Right lobe of liver (tissue), 6 donors: ENCODE results near the gene DNAH17. TPM values are rescaled to one million over a fixed set of nuclear protein-coding genes. Genes with fewer than 3 reads are reported as not detected.
A peak's percentile ranks its signal among the peaks of the same experiment; 100 is the strongest.

Source experiments
- ATAC-seq, 4 donors: fragments of 200-7000 bp; cut with Tn5 transposase; one replicate each; pipeline ENCODE4 v1.9.1; 2020; ENCODE audit warnings: mild to moderate bottlenecking in 4 of 4, moderate library complexity in 4 of 4
- DNase-seq, 3 donors: peaks; one replicate each; pipeline ENCODE4 v3.0.0-alpha.2; 2020
- H3K27ac ChIP-seq, 3 donors: fragments of 200-600 bp; one replicate each; pipeline ENCODE4 v1.8.0; 2022
- H3K27me3 ChIP-seq, 2 donors: fragments of 200-600 bp; one replicate each; pipeline ENCODE4 v1.8.0; 2022
- H3K36me3 ChIP-seq, 4 donors: fragments of 200-600 bp; sonication (generic) in 1 of 4; one replicate each; pipeline versions ENCODE4 v1.5.1 to v1.8.0; 2017 to 2022; ENCODE audit warnings: control low read depth in 1 of 4
- H3K4me1 ChIP-seq, 4 donors: fragments of 200-600 bp; sonication (generic) in 1 of 4; one replicate each; pipeline versions ENCODE4 v1.5.1 to v1.8.0; 2017 to 2022; ENCODE audit warnings: control low read depth in 1 of 4
- H3K4me3 ChIP-seq, 3 donors: fragments of 200-600 bp; one replicate each; pipeline ENCODE4 v1.8.0; 2022
- H3K9me3 ChIP-seq, 4 donors: fragments of 200-600 bp; sonication (generic) in 1 of 4; one replicate each; pipeline versions ENCODE4 v1.5.1 to v1.8.0; 2017 to 2022; ENCODE audit warnings: control low read depth in 1 of 4
- POLR2A ChIP-seq: fragments of 450-650 bp; IDR thresholded peaks from one replicate; pipeline ENCODE4 v1.6.1; 2017; ENCODE audit warnings: antibody characterized with exemption, mild to moderate bottlenecking
- WGBS: methylation state at CpG from one replicate; pipeline ENCODE4 v1.1.6; 2018; ENCODE audit warnings: low coverage, low lambda C conversion rate; ENCODE audit not compliant: insufficient coverage; ENCODE audit errors: missing lambda C conversion rate; 5-methylcytosine and 5-hydroxymethylcytosine counted together
- intact Hi-C, 2 donors: fragments of 100-400 bp; cut with DNase I; formaldehyde crosslinking; loops; one replicate each; pipeline versions ENCODE4 v1.11.2 to v1.14.1; 2022
- total RNA-seq, 6 experiments: library from RNA; depleted of rRNA in 2 of 6; stranded (reverse); fragments of >200 nt in 2 of 6; fragmentation: NEBNext Ultra II Directional in 3 of 6; extraction: Animal tissue kit (Norgen Biotek cat#: 25700) in 3 of 6; gene quantifications; one replicate each; pipeline versions ENCODE4 v1.1.0 to v1.2.4, GENCODE V29; 2016 to 2023
- TF ChIP-seq, protein P1 (sequence below), 4 donors: fragments of 200-600 bp in 3 of 4; fragments of 450-650 bp in 1 of 4; IDR thresholded peaks; one replicate each; pipeline versions ENCODE4 v1.5.1 to v1.8.0; 2016 to 2022; ENCODE audit warnings: antibody characterized with exemption in 4 of 4, mild to moderate bottlenecking in 2 of 4
- donor health status: DM: no; HTN: yes; CAD: no.
- donor health status: DM: no; HTN: no; CAD: no.
- donor health status: DM: no; HTN: no; CAD: no.
- donor health status: DM: no; HTN: yes; CAD: no.
- donor health status: DM: no; HTN: yes; CAD: no.

Gene DNAH17
- total RNA-seq, 6 experiments from 2014 or later, result 0.04 TPM; not detected in 5

GRCh38 chr17:78576389-78577112 is 645 bp downstream of the DNAH17 start:
- DNase-seq (peak in 1 of 3 donors; percentile 15), ATAC-seq (no peak)
- H3K9me3 ChIP-seq, result no peaks in the 10 kb centered on the region
- H3K27me3 ChIP-seq, result no peaks in the 10 kb centered on the region
- no peak overlapping the region for H3K4me3 ChIP-seq
- no peaks in the 10 kb centered on the region for H3K36me3 ChIP-seq
- no peak for TF ChIP-seq POLR2A
- TF ChIP-seq, protein P1, sequence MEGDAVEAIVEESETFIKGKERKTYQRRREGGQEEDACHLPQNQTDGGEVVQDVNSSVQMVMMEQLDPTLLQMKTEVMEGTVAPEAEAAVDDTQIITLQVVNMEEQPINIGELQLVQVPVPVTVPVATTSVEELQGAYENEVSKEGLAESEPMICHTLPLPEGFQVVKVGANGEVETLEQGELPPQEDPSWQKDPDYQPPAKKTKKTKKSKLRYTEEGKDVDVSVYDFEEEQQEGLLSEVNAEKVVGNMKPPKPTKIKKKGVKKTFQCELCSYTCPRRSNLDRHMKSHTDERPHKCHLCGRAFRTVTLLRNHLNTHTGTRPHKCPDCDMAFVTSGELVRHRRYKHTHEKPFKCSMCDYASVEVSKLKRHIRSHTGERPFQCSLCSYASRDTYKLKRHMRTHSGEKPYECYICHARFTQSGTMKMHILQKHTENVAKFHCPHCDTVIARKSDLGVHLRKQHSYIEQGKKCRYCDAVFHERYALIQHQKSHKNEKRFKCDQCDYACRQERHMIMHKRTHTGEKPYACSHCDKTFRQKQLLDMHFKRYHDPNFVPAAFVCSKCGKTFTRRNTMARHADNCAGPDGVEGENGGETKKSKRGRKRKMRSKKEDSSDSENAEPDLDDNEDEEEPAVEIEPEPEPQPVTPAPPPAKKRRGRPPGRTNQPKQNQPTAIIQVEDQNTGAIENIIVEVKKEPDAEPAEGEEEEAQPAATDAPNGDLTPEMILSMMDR (IDR thresholded peaks at IDR 0.05), result no peak
- WGBS, result 62% methylated on average over 6 of the region's 23 CpGs
- intact Hi-C loops, result no loop called here
- no peaks in the 10 kb centered on the region for H3K4me1 ChIP-seq
- H3K27ac ChIP-seq, result no peak overlapping the region

GRCh38 chr17:78575899-78576298 is 1.3 kb downstream of the DNAH17 start:
- WGBS, result 69% methylated on average over 7 of the region's 7 CpGs
- Histone ChIP-seq H3K9me3 (no peaks in the 10 kb centered on the region), H3K36me3 (no peaks in the 10 kb centered on the region), H3K27ac (no peak overlapping the region), H3K4me3 (no peak overlapping the region), H3K4me1 (no peaks in the 10 kb centered on the region), H3K27me3 (no peaks in the 10 kb centered on the region)
- intact Hi-C loops, result no loop called here
- DNase-seq (peak in 1 of 3 donors; percentile 13), ATAC-seq (no peak)
- TF ChIP-seq POLR2A, result no peak
- TF ChIP-seq, protein P1 (IDR thresholded peaks at IDR 0.05), result no peak

DNA sequence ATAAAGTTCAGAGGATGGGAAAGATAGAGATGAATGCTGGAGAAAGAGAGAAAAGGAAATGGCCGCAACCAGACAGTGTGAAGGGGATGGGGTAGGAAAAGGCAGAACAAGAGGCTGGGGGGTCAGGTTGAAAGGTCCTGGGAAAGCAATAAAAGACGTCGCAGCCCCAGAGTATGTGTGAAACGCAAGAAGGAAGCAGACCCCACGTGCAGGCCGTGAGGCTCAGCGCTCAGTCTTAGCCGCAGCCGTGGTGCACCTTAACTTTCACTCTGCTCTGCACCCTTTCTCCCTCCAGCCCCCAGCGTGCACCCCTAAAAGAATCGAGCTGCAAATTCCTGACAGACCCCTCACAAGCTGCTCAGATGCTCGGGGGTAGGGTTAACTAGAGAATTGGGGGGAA is 1.9 kb downstream of the DNAH17 start:
- Histone ChIP-seq H3K27ac (no peak overlapping the region), H3K4me3 (no peak overlapping the region), H3K9me3 (no peaks in the 10 kb centered on the region), H3K27me3 (no peaks in the 10 kb centered on the region), H3K36me3 (no peaks in the 10 kb centered on the region), H3K4me1 (no peaks in the 10 kb centered on the region)
- ATAC-seq, result no peak
- intact Hi-C loops, result no loop called here
- TF ChIP-seq, protein P1 (IDR thresholded peaks at IDR 0.05), result no peak
- no peak for TF ChIP-seq POLR2A
- 48% methylated on average over 8 of the region's 12 CpGs for WGBS
- peak in 1 of 3 donors; percentile 22 for DNase-seq

DNA sequence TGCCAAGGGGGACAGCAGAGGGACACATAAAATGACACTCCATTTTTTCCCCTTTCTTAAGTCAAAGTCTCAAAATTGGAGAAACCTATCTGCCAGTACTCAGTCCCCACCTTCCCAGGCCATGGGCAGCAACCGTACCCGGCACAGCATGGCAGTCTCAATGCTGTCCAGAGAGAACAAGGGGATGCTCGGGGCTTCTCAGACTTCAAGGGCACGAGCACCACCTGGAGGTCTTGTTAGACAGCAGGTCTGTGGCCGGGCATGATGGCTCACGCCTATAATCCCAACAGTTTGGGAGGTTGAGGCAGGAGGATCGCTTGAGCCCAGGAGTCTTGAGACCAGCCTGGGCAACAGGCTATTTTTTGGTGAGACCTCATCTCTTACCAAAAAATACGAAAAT is 3.2 kb downstream of the DNAH17 start:
- no peak for TF ChIP-seq POLR2A
- TF ChIP-seq, protein P1 (IDR thresholded peaks at IDR 0.05), result no peak
- Histone ChIP-seq H3K27me3 (no peaks in the 10 kb centered on the region), H3K4me1 (no peaks in the 10 kb centered on the region), H3K4me3 (no peak overlapping the region), H3K36me3 (no peaks in the 10 kb centered on the region), H3K9me3 (no peaks in the 10 kb centered on the region), H3K27ac (no peak overlapping the region)
- DNase-seq (peak in 1 of 3 donors; percentile 17), ATAC-seq (no peak)
- 79% methylated on average over 5 of the region's 8 CpGs for WGBS
- intact Hi-C loops, result no loop called here
